Measurements from ENCODE around the gene EGLN2.

- TF ChIP-seq POLR2A (IDR thresholded peaks at IDR 0.05): no peak
- TF ChIP-seq CTCF (IDR thresholded peaks at IDR 0.05): no peak
- no peak for TF ChIP-seq EP300 (IDR thresholded peaks at IDR 0.05)
Observed at GRCh38 chr19:40768869-40769268, 30.1 kb upstream of the EGLN2 start.

Measured in sigmoid colon (tissue), 4 donors.